Measurements from ENCODE around the gene TEX22.

DNA sequence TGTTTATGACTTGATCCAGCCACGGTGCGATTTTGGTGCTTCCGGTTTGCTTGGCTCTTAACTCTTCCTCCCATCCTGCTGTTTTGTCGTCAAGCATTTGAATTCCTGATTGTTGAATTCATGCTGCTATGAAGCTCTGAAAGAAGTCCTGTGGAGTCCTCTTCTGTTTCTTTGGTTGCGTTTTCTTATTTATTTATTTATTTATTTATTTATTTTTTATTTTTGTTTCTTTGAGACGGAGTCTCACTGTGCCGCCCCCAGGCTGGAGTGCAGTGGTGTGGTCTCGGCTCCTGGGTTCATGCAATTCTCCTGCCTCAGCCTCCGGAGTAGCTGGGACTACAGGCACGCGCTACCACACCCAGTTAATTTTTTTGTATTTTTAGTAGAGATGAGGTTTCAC is 18.3 kb downstream of the TEX22 start:
- TF ChIP-seq, protein P1, sequence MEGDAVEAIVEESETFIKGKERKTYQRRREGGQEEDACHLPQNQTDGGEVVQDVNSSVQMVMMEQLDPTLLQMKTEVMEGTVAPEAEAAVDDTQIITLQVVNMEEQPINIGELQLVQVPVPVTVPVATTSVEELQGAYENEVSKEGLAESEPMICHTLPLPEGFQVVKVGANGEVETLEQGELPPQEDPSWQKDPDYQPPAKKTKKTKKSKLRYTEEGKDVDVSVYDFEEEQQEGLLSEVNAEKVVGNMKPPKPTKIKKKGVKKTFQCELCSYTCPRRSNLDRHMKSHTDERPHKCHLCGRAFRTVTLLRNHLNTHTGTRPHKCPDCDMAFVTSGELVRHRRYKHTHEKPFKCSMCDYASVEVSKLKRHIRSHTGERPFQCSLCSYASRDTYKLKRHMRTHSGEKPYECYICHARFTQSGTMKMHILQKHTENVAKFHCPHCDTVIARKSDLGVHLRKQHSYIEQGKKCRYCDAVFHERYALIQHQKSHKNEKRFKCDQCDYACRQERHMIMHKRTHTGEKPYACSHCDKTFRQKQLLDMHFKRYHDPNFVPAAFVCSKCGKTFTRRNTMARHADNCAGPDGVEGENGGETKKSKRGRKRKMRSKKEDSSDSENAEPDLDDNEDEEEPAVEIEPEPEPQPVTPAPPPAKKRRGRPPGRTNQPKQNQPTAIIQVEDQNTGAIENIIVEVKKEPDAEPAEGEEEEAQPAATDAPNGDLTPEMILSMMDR (IDR thresholded peaks at IDR 0.05), result no peak
- no peak for TF ChIP-seq POLR2A (IDR thresholded peaks at IDR 0.05)

All from lower leg skin (tissue), 3 donors.